Stimulated activated CD4-positive, alpha-beta T cell treated with anti-CD3 and anti-CD28 coated beads, Interleukin-1b, Interleukin-23, amount 100 ng/mL, for 24 hours (primary cell): Measurements from ENCODE around the gene CACFD1.

ENCODE experiments used
- DNase-seq, 4 experiments: peaks; one replicate each; pipeline ENCODE4 v3.0.0-alpha.2; 2020; ENCODE audit warnings: low read depth in 4 of 4, low spot score in 1 of 4

Gene CACFD1

GRCh38 chr9:133496861-133497842 is 37.4 kb downstream of the CACFD1 start:
- DNase-seq: no peak

GRCh38 chr9:133499132-133499891 is 39.5 kb downstream of the CACFD1 start:
- no peak for DNase-seq

DNA sequence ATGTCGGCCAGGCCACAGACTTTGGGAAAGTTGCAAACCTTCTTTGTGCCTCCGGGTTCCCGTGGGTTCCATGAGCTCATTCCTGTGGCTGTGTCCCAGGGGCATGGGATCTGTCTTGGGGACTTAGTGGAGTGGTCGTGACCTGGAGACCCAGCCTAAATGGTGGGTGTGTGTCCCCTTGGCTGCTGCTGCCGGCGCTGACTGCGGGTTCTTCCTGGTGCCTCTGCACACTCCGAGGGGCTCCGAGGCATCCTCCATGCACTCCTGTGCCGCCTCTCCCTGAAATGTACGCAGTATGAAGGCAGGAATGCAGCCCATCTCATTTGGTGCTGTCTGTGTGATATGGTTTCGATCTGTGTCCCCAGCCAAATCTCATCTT is 40.1 kb downstream of the CACFD1 start:
- DNase-seq: no peak

DNA sequence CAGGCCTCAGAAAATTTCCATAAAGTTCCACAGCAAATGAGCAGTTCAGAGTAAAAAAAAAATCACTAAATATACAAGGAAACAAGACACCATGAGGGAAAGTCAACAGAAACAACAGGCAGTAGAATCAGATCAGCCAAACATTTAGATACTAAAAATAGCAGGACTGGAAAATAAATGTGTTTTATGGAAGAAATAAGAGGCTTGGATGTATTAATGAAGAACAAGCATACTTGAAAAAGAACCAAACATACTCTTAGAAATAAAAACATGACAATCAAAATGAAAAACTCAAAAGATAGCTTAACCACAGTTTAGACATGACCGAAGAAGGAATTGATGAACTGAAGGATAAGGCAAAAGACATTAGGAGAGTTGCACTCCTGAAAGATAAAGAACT is 42.3 kb downstream of the CACFD1 start:
- no peak for DNase-seq

DNA sequence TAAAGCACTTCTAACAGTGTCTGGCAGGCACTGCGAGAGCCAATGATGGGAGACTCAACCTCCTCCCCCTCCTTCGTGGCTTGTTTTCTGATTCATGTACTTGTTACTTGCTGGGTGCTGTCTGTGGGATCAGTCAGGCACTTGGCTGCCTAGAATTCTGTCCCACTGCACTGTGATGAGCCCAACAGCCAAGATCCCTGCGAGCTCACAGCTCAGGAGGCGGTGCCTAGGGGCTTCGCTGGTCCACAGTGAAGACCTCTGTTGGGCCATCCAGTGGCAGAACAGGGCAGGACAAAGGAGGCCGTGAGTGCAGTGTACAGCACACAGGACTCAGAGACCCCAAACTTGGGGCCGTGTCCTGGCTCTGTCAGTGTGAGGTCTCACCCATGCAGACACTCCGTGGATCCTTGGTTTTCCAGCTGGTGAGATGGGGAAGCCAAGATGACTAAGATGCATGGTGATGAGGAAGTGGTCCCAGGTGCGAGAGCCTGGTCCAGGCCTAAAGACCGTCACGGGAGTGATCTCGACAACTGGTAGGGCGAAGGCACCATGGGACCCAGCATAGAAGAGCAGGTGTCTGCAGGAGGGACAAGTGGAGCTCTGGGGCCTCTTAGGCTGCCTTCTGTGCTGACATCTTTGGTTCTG is 45.5 kb downstream of the CACFD1 start:
- no peak for DNase-seq

- no peak for DNase-seq
Observed at GRCh38 chr9:133505901-133506652, 46.3 kb downstream of the CACFD1 start.

GRCh38 chr9:133506653-133507038 is 46.9 kb downstream of the CACFD1 start:
- no peak for DNase-seq

DNA sequence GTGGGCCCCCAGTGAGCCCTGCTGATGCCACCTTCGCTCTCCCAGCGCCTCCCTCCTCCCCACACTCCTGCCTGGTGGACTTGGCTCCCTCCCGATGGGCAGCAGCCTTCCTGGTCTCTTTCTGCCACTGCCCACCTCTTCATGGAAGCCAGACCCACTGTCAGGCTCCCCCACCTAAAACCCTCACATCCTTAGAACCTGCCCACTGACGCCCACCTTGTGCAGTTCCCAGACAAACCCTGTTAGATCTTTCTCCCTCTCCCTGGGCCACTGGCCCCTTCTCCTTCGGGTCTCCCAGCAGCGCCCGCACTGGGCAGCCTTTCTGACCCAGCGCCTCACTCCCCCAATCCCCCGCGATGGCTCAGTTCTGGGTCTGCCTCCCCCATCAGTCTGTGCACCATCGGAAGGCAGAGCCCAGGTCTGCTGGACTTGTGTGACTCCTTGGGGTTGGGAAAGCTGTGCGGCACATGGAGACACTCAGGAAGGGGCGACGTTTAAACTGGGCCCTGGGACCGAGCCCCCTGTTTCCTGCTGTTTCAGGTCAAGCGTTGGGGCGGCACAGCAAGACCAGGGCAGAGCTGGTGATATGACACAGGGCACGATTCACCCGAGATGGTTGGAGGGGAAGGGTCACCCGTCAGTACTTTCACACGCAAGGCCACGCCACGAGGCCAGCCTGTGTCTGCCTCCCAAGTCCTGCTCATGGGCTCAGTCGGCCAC is 47.6 kb downstream of the CACFD1 start:
- no peak for DNase-seq

GRCh38 chr9:133508046-133508445 is 48.3 kb downstream of the CACFD1 start:
- no peak for DNase-seq

DNA sequence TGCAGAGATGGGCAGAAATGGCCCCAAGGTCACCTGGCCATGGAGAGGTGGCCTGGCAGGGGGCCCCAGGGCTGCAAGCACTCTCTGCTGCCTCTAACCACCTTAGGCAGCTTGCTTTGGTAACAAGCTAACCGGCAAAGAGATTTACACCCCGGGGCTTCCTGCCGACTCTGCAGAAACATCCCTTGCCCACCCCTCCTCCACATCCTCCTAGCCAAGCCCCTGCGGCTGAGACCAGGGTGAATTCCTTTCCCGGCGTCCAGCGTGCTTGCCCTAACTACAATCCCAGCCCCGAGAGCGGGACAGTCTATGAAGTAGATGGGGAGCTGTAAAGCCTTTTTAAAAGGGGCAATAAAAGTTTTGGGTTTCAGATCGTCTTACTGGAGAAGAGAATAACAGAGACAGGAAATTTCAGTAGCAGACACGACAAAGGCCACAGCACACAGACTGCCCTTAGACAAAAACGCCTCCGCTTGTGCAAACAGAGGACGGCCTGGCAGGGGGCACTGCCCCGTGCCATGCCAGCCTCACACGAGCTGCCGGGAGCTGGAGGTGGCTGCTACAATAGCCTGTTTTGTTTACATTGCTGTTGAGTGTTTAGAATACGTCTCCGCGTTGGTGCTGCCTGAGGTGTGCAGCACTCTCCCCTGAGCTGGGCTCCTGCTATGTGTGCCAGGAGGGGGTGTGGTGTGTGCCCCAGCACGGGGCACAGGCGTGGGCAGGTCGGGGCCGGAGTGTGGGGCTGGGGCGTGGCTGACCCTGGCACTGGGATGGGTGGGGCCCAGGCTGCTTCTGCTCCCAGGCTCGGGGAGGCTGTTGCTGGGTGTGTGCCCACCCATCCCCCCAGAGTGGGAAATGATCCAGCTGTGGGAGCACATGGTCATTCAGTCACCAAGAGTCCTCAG is 49.7 kb downstream of the CACFD1 start:
- DNase-seq: no peak

DNA sequence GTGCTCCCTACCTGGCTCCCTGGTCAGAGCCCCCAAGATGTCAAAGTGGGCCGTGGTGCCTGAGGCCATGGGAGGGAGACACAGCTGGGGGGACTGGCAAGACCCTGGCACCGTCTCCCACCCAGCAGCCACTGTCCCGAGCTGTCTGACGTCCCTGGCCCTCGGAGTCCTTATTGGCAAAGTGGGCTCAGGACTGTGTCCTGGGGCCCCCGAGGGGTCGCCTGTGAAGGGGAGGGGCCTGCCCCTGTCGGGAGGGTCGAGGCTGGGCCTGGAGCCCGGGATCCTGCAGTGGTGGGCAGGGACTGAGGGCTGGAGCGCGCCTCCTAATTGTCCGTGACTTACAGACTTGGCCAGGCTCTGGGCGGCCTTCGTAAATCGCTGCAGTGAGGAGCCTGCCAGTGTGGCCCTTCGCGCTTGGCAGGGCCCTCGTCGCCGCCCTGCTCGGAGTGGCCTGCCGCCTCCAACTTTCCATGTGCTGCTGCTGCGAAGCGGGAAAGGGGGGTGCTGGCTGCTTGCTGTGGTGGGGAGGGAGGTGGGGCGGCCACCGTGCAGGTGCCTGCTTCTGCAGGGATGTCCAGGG is 51.2 kb downstream of the CACFD1 start:
- no peak for DNase-seq

- DNase-seq: no peak
Observed at GRCh38 chr9:133511607-133512006, 51.8 kb downstream of the CACFD1 start.

DNA sequence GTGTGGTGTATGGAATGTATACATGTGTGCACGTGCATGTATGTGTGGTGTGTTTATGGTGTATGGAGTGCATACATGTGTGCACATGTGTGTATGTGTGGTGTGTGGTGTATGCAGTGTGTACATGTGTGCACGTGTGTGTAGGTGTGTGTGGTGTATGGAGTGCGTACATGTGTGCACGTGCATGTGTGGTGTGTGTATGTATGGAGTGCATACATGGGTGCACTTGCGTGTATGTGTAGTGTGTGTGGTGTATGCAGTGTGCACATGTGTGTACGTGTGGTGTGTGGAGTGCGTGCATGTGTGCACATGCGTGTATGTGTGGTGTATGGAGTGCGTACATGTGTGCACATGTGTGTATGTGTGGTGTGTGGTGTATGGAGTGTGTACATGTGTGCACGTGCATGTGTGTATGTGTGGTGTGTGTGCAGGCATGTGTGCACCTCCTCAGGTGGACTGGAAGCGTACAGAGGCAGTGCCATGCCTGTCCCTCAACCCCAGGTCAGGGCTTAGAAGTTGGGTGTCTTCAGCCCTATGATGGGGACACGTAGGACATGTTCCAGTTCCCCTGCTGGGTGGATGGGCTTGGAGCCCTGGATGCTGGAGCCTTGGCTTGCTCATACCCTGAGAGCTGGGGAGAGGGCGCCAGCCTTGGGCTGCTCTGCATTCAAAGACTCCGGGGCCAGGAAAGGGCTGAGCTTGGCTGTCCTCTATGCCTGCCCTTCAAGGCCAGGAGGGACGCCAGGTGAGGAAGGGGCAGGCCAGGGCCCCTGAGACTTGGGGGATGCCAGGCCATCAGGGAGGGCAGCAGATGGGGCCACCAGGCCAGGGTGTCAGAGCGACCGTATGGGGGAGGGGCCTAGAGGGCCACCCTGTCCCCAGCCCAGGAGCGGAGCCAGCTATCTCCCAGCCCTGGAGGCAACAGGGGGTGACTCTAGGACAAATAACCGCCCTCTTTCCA is 52.8 kb downstream of the CACFD1 start:
- DNase-seq: no peak

DNA sequence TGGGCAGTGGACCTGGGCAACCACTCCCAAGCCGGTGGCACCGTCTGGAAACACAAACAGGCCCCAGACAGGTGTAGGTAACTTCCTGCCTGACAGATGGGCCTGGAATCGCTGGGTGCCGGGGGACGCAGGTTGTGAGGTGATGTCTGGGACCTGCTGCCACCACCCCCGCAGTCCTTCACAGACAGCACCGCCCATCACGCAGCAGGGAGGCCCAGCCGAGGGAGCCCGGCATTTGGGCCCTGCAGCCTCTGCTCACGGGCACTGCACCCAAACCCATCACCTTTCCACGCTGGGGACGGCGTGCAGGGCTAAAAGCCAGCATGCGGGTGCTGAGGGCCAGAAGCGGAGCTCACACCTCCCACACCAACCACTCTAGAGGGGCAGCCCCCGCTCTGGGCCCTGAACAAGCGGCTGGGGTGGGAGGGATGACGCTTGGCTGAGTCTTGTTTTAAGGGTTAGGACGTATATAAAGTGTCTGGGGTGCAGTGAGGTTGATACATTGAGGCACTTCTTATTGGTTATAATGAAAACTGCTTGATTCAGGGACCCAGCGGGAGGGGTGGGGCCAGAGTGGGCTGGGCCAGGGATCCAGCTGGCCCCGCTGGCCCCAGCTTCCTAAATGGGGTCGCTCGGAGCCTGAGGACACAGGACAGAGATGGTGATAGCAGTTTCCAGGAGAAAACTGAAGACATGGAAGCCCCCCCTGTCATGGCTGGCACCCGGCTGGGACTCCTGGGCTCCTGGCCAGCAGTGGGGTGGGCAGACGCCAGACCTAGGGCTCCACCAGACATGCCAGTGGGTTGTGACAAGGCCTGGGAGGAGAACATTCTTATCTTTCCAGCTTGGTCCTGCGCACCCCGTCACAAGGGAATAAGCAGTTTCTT is 53.7 kb downstream of the CACFD1 start:
- DNase-seq: no peak

DNA sequence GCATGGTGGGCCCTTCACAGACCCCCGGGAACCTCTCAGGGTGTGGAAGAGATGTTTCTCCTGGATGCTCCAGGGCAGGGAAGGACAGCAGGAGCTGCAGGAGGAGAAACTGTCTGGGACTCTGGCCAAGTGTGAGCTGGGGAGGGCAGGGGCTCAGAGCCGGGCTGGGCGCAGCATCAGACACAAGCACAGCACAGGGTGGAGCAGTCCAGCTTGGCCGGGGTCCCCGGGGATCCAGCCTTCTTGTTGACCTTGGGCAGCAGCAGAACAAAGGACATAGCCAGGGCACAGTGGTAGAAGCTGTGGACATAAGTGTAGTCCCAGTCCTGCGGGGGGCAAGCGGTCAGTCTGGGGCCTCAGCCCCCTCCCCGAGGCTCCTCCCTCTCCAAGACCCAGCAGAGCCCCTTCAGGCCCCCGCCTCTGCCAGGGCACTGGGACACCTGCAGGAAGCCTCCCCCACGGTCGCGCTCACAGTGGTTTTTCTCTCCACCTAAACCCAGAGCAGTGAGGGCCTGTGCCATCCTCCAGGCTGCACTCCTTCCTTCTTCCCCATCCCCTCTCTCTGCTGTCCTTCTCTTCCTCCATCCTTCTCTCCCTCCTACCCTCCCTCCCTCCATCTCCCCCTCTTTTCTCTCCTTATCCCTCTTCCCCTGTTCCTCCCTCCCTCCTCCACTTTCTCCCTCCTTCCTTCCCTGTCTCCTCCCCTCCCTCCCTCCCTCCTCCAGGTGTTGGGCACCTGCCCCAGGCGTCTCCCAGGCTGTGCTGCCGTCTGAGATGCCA is 54.9 kb downstream of the CACFD1 start:
- DNase-seq: no peak

- no peak for DNase-seq
Observed at GRCh38 chr9:133515240-133515610, 55.4 kb downstream of the CACFD1 start.
